H9 (cell line): Measurements from ENCODE around the gene TM9SF2. TPM values are rescaled to one million over a fixed set of nuclear protein-coding genes. Genes with fewer than 3 reads are reported as not detected.

Experiments
- DNase-seq: peaks from one replicate; pipeline ENCODE4 v3.0.0-alpha.2; 2017
- H2AFZ ChIP-seq: one replicate; pipeline ENCODE4 v1.6.1; 2013; ENCODE audit warnings: mild to moderate bottlenecking, low read length, control low read depth, moderate library complexity
- H2AK5ac ChIP-seq: 2 replicates; pipeline ENCODE4 v1.6.1; 2013; ENCODE audit warnings: low read length, control low read depth, mixed read lengths; ENCODE audit not compliant: insufficient read length
- H2BK120ac ChIP-seq: one replicate; pipeline ENCODE4 v1.6.1; 2013; ENCODE audit warnings: low read depth, mild to moderate bottlenecking, low read length, control low read depth, inconsistent platforms; ENCODE audit not compliant: poor library complexity, severe bottlenecking
- H2BK12ac ChIP-seq: 2 replicates; pipeline ENCODE4 v1.6.1; 2013; ENCODE audit warnings: low read length, control low read depth, mixed read lengths, low read depth; ENCODE audit not compliant: insufficient read length
- H2BK15ac ChIP-seq: 2 replicates; pipeline ENCODE4 v1.6.1; 2013; ENCODE audit warnings: low read depth, low read length, control low read depth
- H2BK20ac ChIP-seq: one replicate; pipeline ENCODE4 v1.6.1; 2013; ENCODE audit warnings: low read depth, mild to moderate bottlenecking, low read length, control low read depth, inconsistent platforms; ENCODE audit not compliant: poor library complexity, severe bottlenecking
- H2BK5ac ChIP-seq: 2 replicates; pipeline ENCODE4 v1.6.1; 2013; ENCODE audit warnings: low read length, control low read depth, mixed read lengths; ENCODE audit not compliant: insufficient read length
- H3K14ac ChIP-seq: 2 replicates; pipeline ENCODE4 v1.6.1; 2013; ENCODE audit warnings: low read length, control low read depth; ENCODE audit not compliant: insufficient read depth
- H3K18ac ChIP-seq: 2 replicates; pipeline ENCODE4 v1.6.1; 2013; ENCODE audit warnings: low read depth, mild to moderate bottlenecking, mixed read lengths, low read length, control low read depth; ENCODE audit not compliant: insufficient read length
- H3K23ac ChIP-seq: 2 replicates; pipeline ENCODE4 v1.6.1; 2013; ENCODE audit warnings: low read length, control low read depth, mixed read lengths, low read depth; ENCODE audit not compliant: insufficient read length
- H3K23me2 ChIP-seq: 2 replicates; pipeline ENCODE4 v1.6.1; 2013; ENCODE audit warnings: low read depth, mild to moderate bottlenecking, mixed read lengths, low read length, control low read depth; ENCODE audit not compliant: insufficient read length, poor library complexity, severe bottlenecking
- H3K27ac ChIP-seq: 2 replicates; pipeline ENCODE4 v1.5.1; 2013; ENCODE audit warnings: low read length, control low read depth, mixed read lengths, low read depth; ENCODE audit not compliant: insufficient read length
- H3K27me3 ChIP-seq: 2 replicates; pipeline ENCODE4 v1.6.1; 2013; ENCODE audit warnings: low read length, control low read depth, inconsistent platforms; ENCODE audit not compliant: insufficient read depth
- H3K4ac ChIP-seq: 2 replicates; pipeline ENCODE4 v1.6.1; 2013; ENCODE audit warnings: low read depth, mild to moderate bottlenecking, control low read depth, inconsistent platforms, low read length, moderate library complexity
- H3K4me1 ChIP-seq: 2 replicates; pipeline ENCODE4 v1.6.1; 2013; ENCODE audit warnings: low read length, control low read depth, inconsistent platforms; ENCODE audit not compliant: insufficient read depth
- H3K4me2 ChIP-seq: 2 replicates; pipeline ENCODE4 v1.6.1; 2013; ENCODE audit warnings: low read length, control low read depth, mixed read lengths; ENCODE audit not compliant: insufficient read length, insufficient read depth
- H3K56ac ChIP-seq: 2 replicates; pipeline ENCODE4 v1.6.1; 2013; ENCODE audit warnings: low read depth, mild to moderate bottlenecking, mixed read lengths, low read length, control low read depth; ENCODE audit not compliant: insufficient read length
- H3K79me1 ChIP-seq: 2 replicates; pipeline ENCODE4 v1.6.1; 2013; ENCODE audit warnings: low read depth, mild to moderate bottlenecking, moderate library complexity, low read length, control low read depth, inconsistent platforms; ENCODE audit not compliant: insufficient read depth, poor library complexity, severe bottlenecking
- H3K79me2 ChIP-seq: 2 replicates; pipeline ENCODE4 v1.6.1; 2013; ENCODE audit warnings: low read length, control low read depth, inconsistent platforms; ENCODE audit not compliant: insufficient read depth
- H3K9ac ChIP-seq: 2 replicates; pipeline ENCODE4 v1.6.1; 2013; ENCODE audit warnings: low read length, control low read depth, mixed read lengths; ENCODE audit not compliant: insufficient read length; ENCODE audit errors: extremely low read depth
- H3K9me3 ChIP-seq: one replicate; pipeline ENCODE4 v1.6.1; 2013; ENCODE audit warnings: low read depth, low read length, inconsistent platforms; ENCODE audit not compliant: control insufficient read depth
- H3T11ph ChIP-seq: one replicate; pipeline ENCODE4 v1.6.1; 2013; ENCODE audit warnings: mild to moderate bottlenecking, low read length, control low read depth, inconsistent platforms
- H4K20me1 ChIP-seq: one replicate; pipeline ENCODE4 v1.6.1; 2013; ENCODE audit not compliant: control insufficient read depth, insufficient read length, insufficient read depth
- H4K5ac ChIP-seq: 2 replicates; pipeline ENCODE4 v1.6.1; 2013; ENCODE audit warnings: low read depth, mild to moderate bottlenecking, mixed read lengths, low read length, control low read depth; ENCODE audit not compliant: insufficient read length
- H4K8ac ChIP-seq: replicated peaks from 2 replicates; pipeline ENCODE4 v1.6.1; 2013; ENCODE audit warnings: low read length, control low read depth, mixed read lengths, low read depth; ENCODE audit not compliant: insufficient read length
- H4K91ac ChIP-seq: 2 replicates; pipeline ENCODE4 v1.6.1; 2013; ENCODE audit warnings: low read depth, mild to moderate bottlenecking, moderate library complexity, mixed read lengths, low read length, control low read depth; ENCODE audit not compliant: insufficient read length
- H3K27ac Mint-ChIP-seq, 3 experiments: 2 replicates in 2 of 3; 3 replicates in 1 of 3; pipeline ENCODE4 v1.8.0; 2020 to 2021; ENCODE audit warnings: mixed read lengths in 3 of 3, mild to moderate bottlenecking in 1 of 3, moderate library complexity in 1 of 3
- H3K27me3 Mint-ChIP-seq: 2 replicates; pipeline ENCODE4 v1.8.0; 2021; ENCODE audit warnings: low read depth, mild to moderate bottlenecking, moderate library complexity, mixed read lengths
- H3K36me3 Mint-ChIP-seq, 3 experiments: 2 replicates in 2 of 3; 3 replicates in 1 of 3; pipeline ENCODE4 v1.8.0; 2020 to 2021; ENCODE audit warnings: low read depth in 3 of 3, mixed read lengths in 3 of 3; ENCODE audit not compliant: insufficient read depth in 1 of 3
- H3K4me1 Mint-ChIP-seq, 2 experiments: 2 replicates each; pipeline ENCODE4 v1.8.0; 2020; ENCODE audit warnings: mixed read lengths in 2 of 2
- H3K4me3 Mint-ChIP-seq, 2 experiments: 2 replicates in 1 of 2; 3 replicates in 1 of 2; pipeline ENCODE4 v1.8.0; 2020 to 2021; ENCODE audit warnings: mild to moderate bottlenecking in 2 of 2, mixed read lengths in 2 of 2, moderate library complexity in 1 of 2
- H3K9me3 Mint-ChIP-seq, 2 experiments: 2 replicates in 1 of 2; 3 replicates in 1 of 2; pipeline ENCODE4 v1.8.0; 2020; ENCODE audit warnings: mild to moderate bottlenecking in 2 of 2, mixed read lengths in 2 of 2, moderate library complexity in 1 of 2
- CTCF ChIP-seq: fragments of 200-600 bp; sonication (generic); conservative IDR thresholded peaks from 3 replicates; pipeline ENCODE4 v1.8.0; 2021; ENCODE audit warnings: antibody characterized with exemption, mild to moderate bottlenecking
- WGBS: extraction: QIAGEN DNeasy Blood & Tissue Kit; methylation state at CpG from one replicate; pipeline ENCODE4 v1.1.7; 2013; ENCODE audit warnings: missing lambda C conversion rate, low lambda C conversion rate, mixed read lengths; ENCODE audit not compliant: insufficient read length; ENCODE audit errors: extremely low coverage; 5-methylcytosine and 5-hydroxymethylcytosine counted together
- total RNA-seq: library from RNA; stranded (reverse); gene quantifications from 2 replicates; pipeline ENCODE4 v1.2.1, GENCODE V29; 2021

TM9SF2 gene
- total RNA-seq, 1 experiment from 2014 or later: 86.1 TPM

- Mint-ChIP-seq H3K36me3 (no peaks in the 10 kb centered on the region), H3K9me3 (peaks cover 0 to 3% of the 10 kb centered on the region in 2 experiments; a peak in 2 of 5 replicates), H3K27me3 (no peaks in the 10 kb centered on the region), H3K4me1 (peaks cover 2 to 3% of the 10 kb centered on the region in 2 experiments; a peak in 1 of 4 replicates), H3K27ac (no peak overlapping the region), H3K4me3 (no peak overlapping the region)
- no peak for TF ChIP-seq CTCF
- DNase-seq: no peak
- WGBS: no CpG with 5 or more reads among the region's 3 CpGs
- Histone ChIP-seq H2AFZ (no peak overlapping the region), H3K14ac (no peak overlapping the region), H2BK12ac (no peak overlapping the region), H3K18ac (no peak overlapping the region), H4K5ac (no peak overlapping the region), H3K4me2 (no peak overlapping the region), H3K9ac (no peak overlapping the region), H2AK5ac (no peak overlapping the region), H3K4me1 (no peaks in the 10 kb centered on the region), H3K9me3 (no peaks in the 10 kb centered on the region), H4K8ac (no peak overlapping the region), H2BK15ac (no peak overlapping the region), H3K4ac (no peak overlapping the region), H2BK120ac (no peak overlapping the region), H4K20me1 (no peaks in the 10 kb centered on the region), H3K23me2 (no peaks in the 10 kb centered on the region), H2BK20ac (no peak overlapping the region), H3K79me1 (no peaks in the 10 kb centered on the region), H3K23ac (no peak overlapping the region), H3K79me2 (no peaks in the 10 kb centered on the region), H2BK5ac (no peak overlapping the region), H3T11ph (no peak overlapping the region), H4K91ac (no peak overlapping the region), H3K27ac (no peak overlapping the region), H3K27me3 (no peaks in the 10 kb centered on the region), H3K56ac (no peak overlapping the region)
These were observed 89.3 kb downstream of the TM9SF2 start for GRCh38 chr13:99590519-99591011.
